WTC11 (cell line): Measurements from ENCODE around the gene POLR3F. TPM values are rescaled to one million over a fixed set of nuclear protein-coding genes. Genes with fewer than 3 reads are reported as not detected.

Experiments
- ATAC-seq: fragments of 200-7000 bp; cut with Tn5 transposase; 2 replicates; pipeline ENCODE4 v1.10.0; 2021; ENCODE audit warnings: mild to moderate bottlenecking, moderate library complexity
- CTCF ChIA-PET: fragments of 300-600 bp; sonication (Branson Sonifier 250); formaldehyde crosslinking; loops from one replicate; lab custom pipeline; 2021; ENCODE audit warnings: antibody characterized with exemption; lab: Charles Lee
- POLR2A ChIA-PET: fragments of 350-600 bp; sonication (Branson Sonifier 250); formaldehyde crosslinking; loops from one replicate; lab custom pipeline; 2021; ENCODE audit warnings: antibody characterized with exemption; lab: Charles Lee
- DNase-seq: peaks from one replicate; pipeline ENCODE4 v3.0.0; 2021; ENCODE audit warnings: low spot score
- H3K27ac Mint-ChIP-seq: 2 replicates; pipeline ENCODE4 v1.8.0; 2021; ENCODE audit warnings: mixed read lengths
- H3K27me3 Mint-ChIP-seq: 2 replicates; pipeline ENCODE4 v1.8.0; 2021; ENCODE audit warnings: low read depth, mild to moderate bottlenecking, moderate library complexity, mixed read lengths
- H3K36me3 Mint-ChIP-seq: 2 replicates; pipeline ENCODE4 v1.8.0; 2021; ENCODE audit warnings: mixed read lengths
- H3K4me1 Mint-ChIP-seq: 2 replicates; pipeline ENCODE4 v1.8.0; 2022; ENCODE audit warnings: mixed read lengths
- H3K4me3 Mint-ChIP-seq: 2 replicates; pipeline ENCODE4 v1.8.0; 2021; ENCODE audit warnings: mild to moderate bottlenecking, moderate library complexity, mixed read lengths
- H3K9me3 Mint-ChIP-seq: 2 replicates; pipeline ENCODE4 v1.8.0; 2021; ENCODE audit warnings: mixed read lengths
- ATF1 ChIP-seq: sonication (generic); formaldehyde crosslinking; IDR thresholded peaks from 2 replicates; pipeline ENCODE4 v1.8.1; 2023; ENCODE audit warnings: mild to moderate bottlenecking, moderate library complexity, missing genetic modification reagents
- ERG ChIP-seq: fragments of 250-450 bp; sonication (Bioruptor Pico); IDR thresholded peaks from 2 replicates; pipeline ENCODE4 v1.8.0; 2021; ENCODE audit warnings: mild to moderate bottlenecking
- FOXJ3 ChIP-seq: sonication (generic); formaldehyde crosslinking; IDR thresholded peaks from 2 replicates; pipeline ENCODE4 v1.9.0; 2021; ENCODE audit warnings: missing genetic modification reagents, mild to moderate bottlenecking, borderline replicate concordance
- GABPB1 ChIP-seq: sonication (generic); formaldehyde crosslinking; IDR thresholded peaks from 2 replicates; pipeline ENCODE4 v1.8.1; 2023; ENCODE audit warnings: mild to moderate bottlenecking, missing genetic modification reagents
- HMGA2 ChIP-seq: fragments of 250-450 bp; sonication (Bioruptor Pico); IDR thresholded peaks from 2 replicates; pipeline ENCODE4 v1.4.0; 2021; ENCODE audit warnings: mild to moderate bottlenecking, moderate library complexity
- HMGXB4 ChIP-seq: sonication (generic); formaldehyde crosslinking; IDR thresholded peaks from 2 replicates; pipeline ENCODE4 v1.8.1; 2023; ENCODE audit warnings: mild to moderate bottlenecking, moderate library complexity, missing genetic modification reagents
- JUN ChIP-seq: sonication (generic); formaldehyde crosslinking; IDR thresholded peaks from 2 replicates; pipeline ENCODE4 v1.8.0; 2023; ENCODE audit warnings: mild to moderate bottlenecking, missing genetic modification reagents
- KAT7 ChIP-seq: sonication (generic); formaldehyde crosslinking; IDR thresholded peaks from 2 replicates; pipeline ENCODE4 v1.8.1; 2023; ENCODE audit warnings: missing genetic modification reagents, mild to moderate bottlenecking, borderline replicate concordance
- NR3C1 ChIP-seq: sonication (generic); formaldehyde crosslinking; conservative IDR thresholded peaks from 2 replicates; pipeline ENCODE4 v1.8.1; 2023; ENCODE audit warnings: low read depth, mild to moderate bottlenecking, missing genetic modification reagents
- RELA ChIP-seq: sonication (generic); formaldehyde crosslinking; IDR thresholded peaks from 2 replicates; pipeline ENCODE4 v1.8.1; 2022; ENCODE audit warnings: missing genetic modification reagents, mild to moderate bottlenecking, borderline replicate concordance
- SMAD4 ChIP-seq: sonication (generic); formaldehyde crosslinking; IDR thresholded peaks from 2 replicates; pipeline ENCODE4 v1.8.0; 2022; ENCODE audit warnings: mild to moderate bottlenecking, missing genetic modification reagents
- SOX15 ChIP-seq: fragments of 250-450 bp; sonication (Bioruptor Pico); IDR thresholded peaks from 2 replicates; pipeline ENCODE4 v1.9.0; 2021; ENCODE audit warnings: mild to moderate bottlenecking
- TEAD4 ChIP-seq: sonication (generic); formaldehyde crosslinking; IDR thresholded peaks from 2 replicates; pipeline ENCODE4 v1.8.0; 2022; ENCODE audit warnings: mild to moderate bottlenecking, missing genetic modification reagents
- ZMAT4 ChIP-seq: fragments of 250-450 bp; sonication (Bioruptor Pico); IDR thresholded peaks from 2 replicates; pipeline ENCODE4 v1.9.0; 2021; ENCODE audit warnings: mild to moderate bottlenecking
- ZNF138 ChIP-seq: sonication (generic); formaldehyde crosslinking; conservative IDR thresholded peaks from 2 replicates; pipeline ENCODE4 v1.8.1; 2022; ENCODE audit warnings: mild to moderate bottlenecking, moderate library complexity, missing genetic modification reagents
- ZNF219 ChIP-seq: sonication (generic); formaldehyde crosslinking; IDR thresholded peaks from 2 replicates; pipeline ENCODE4 v1.8.0; 2023; ENCODE audit warnings: missing genetic modification reagents, mild to moderate bottlenecking, borderline replicate concordance
- ZNF425 ChIP-seq: fragments of 250-450 bp; sonication (Bioruptor Pico); conservative IDR thresholded peaks from 2 replicates; pipeline ENCODE4 v1.9.0; 2021; ENCODE audit warnings: mild to moderate bottlenecking
- total RNA-seq: library from RNA; stranded (reverse); gene quantifications from 3 replicates; pipeline ENCODE4 v1.2.3, GENCODE V29; 2021
- TF ChIP-seq, protein P1 (sequence below): fragments of 250-450 bp; sonication (Bioruptor Pico); IDR thresholded peaks from 2 replicates; pipeline ENCODE4 v2.1.2; 2022; ENCODE audit warnings: mild to moderate bottlenecking, moderate library complexity
- TF ChIP-seq, protein P2 (sequence below): sonication (generic); formaldehyde crosslinking; IDR thresholded peaks from 2 replicates; pipeline ENCODE4 v1.8.1; 2023; ENCODE audit warnings: mild to moderate bottlenecking, missing genetic modification reagents
- TF ChIP-seq, protein P3 (sequence below): sonication (generic); formaldehyde crosslinking; IDR thresholded peaks from 2 replicates; pipeline ENCODE4 v1.8.1; 2023; ENCODE audit warnings: mild to moderate bottlenecking, missing genetic modification reagents, moderate library complexity
- TF ChIP-seq, protein P4 (sequence below): fragments of 250-450 bp; sonication (Bioruptor Pico); IDR thresholded peaks from 2 replicates; pipeline ENCODE4 v1.9.0; 2021; ENCODE audit warnings: mild to moderate bottlenecking
- TF ChIP-seq, protein P5 (sequence below): sonication (generic); formaldehyde crosslinking; IDR thresholded peaks from 2 replicates; pipeline ENCODE4 v1.8.1; 2023; ENCODE audit warnings: mild to moderate bottlenecking, missing genetic modification reagents, moderate library complexity
- TF ChIP-seq, protein P6 (sequence below): fragments of 250-450 bp; sonication (Bioruptor Pico); IDR thresholded peaks from 2 replicates; pipeline ENCODE4 v1.9.0; 2021; ENCODE audit warnings: moderate library complexity, mild to moderate bottlenecking, inconsistent platforms, borderline replicate concordance

Gene POLR3F
- total RNA-seq, 1 experiment from 2014 or later, result 12.7 TPM

DNA sequence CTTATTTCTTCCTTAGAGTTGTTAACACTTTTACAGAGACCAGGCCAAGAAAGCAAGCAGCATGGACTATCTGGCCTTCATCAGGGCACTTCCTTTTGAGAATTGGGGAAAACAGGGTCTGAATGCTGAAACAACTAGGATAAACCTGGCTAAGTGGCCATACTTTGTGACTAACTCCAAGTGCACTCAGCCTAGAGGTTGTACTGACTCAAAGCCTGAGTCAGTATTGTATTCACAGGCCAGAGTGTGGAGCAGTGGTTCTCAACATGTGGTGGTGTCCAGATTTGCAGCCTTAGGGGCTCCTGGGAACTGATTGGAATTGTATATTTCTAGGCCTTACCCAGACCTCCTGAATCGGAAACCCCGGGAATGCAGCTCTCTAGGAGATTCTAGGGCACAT lies 60.6 kb downstream of the POLR3F start (continued):
- TF ChIP-seq, protein P1, sequence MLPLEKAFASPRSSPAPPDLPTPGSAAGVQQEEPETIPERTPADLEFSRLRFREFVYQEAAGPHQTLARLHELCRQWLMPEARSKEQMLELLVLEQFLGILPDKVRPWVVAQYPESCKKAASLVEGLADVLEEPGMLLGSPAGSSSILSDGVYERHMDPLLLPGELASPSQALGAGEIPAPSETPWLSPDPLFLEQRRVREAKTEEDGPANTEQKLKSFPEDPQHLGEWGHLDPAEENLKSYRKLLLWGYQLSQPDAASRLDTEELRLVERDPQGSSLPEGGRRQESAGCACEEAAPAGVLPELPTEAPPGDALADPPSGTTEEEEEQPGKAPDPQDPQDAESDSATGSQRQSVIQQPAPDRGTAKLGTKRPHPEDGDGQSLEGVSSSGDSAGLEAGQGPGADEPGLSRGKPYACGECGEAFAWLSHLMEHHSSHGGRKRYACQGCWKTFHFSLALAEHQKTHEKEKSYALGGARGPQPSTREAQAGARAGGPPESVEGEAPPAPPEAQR, result no peak
- TF ChIP-seq, protein P2, sequence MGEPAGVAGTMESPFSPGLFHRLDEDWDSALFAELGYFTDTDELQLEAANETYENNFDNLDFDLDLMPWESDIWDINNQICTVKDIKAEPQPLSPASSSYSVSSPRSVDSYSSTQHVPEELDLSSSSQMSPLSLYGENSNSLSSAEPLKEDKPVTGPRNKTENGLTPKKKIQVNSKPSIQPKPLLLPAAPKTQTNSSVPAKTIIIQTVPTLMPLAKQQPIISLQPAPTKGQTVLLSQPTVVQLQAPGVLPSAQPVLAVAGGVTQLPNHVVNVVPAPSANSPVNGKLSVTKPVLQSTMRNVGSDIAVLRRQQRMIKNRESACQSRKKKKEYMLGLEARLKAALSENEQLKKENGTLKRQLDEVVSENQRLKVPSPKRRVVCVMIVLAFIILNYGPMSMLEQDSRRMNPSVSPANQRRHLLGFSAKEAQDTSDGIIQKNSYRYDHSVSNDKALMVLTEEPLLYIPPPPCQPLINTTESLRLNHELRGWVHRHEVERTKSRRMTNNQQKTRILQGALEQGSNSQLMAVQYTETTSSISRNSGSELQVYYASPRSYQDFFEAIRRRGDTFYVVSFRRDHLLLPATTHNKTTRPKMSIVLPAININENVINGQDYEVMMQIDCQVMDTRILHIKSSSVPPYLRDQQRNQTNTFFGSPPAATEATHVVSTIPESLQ (CRISPR knock-in tag), result no peak
- TF ChIP-seq NR3C1 (CRISPR knock-in tag) (no peak), SOX15 (CRISPR knock-in tag) (no peak), ZMAT4 (no peak)
- TF ChIP-seq, protein P3, sequence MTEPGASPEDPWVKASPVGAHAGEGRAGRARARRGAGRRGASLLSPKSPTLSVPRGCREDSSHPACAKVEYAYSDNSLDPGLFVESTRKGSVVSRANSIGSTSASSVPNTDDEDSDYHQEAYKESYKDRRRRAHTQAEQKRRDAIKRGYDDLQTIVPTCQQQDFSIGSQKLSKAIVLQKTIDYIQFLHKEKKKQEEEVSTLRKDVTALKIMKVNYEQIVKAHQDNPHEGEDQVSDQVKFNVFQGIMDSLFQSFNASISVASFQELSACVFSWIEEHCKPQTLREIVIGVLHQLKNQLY (CRISPR knock-in tag), result no peak

DNA sequence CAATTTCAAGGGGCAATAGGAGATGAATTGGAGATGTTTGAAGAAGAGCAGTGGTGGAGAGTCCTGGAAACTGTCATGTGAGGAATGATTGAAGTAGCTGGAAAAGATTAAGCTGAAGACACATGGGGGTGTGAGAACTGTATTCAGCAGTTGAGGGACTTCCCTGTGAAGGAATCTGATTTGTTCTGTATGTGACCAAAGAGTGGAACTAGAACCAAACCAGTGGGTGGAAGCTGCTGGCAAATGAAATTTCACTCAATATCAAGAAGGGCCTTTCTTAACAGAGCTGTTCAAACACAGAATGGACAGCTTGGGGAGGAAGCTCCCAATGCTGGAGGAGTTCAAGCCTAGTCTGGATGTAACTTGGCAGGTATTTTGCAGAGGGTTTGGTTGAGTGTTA lies 61.9 kb downstream of the POLR3F start:
- Mint-ChIP-seq H3K4me1 (no peaks in the 10 kb centered on the region), H3K9me3 (no peaks in the 10 kb centered on the region), H3K4me3 (no peak overlapping the region), H3K27ac (no peak overlapping the region), H3K36me3 (peaks cover 90% of the 10 kb centered on the region), H3K27me3 (no peaks in the 10 kb centered on the region)
- CTCF ChIA-PET, result no interaction called here
- DNase-seq (no peak), ATAC-seq (no peak)
- POLR2A ChIA-PET, result no interaction called here
- no peak for TF ChIP-seq FOXJ3 (CRISPR knock-in tag)
- no peak for TF ChIP-seq ERG (CRISPR knock-in tag)
- TF ChIP-seq, protein P4, sequence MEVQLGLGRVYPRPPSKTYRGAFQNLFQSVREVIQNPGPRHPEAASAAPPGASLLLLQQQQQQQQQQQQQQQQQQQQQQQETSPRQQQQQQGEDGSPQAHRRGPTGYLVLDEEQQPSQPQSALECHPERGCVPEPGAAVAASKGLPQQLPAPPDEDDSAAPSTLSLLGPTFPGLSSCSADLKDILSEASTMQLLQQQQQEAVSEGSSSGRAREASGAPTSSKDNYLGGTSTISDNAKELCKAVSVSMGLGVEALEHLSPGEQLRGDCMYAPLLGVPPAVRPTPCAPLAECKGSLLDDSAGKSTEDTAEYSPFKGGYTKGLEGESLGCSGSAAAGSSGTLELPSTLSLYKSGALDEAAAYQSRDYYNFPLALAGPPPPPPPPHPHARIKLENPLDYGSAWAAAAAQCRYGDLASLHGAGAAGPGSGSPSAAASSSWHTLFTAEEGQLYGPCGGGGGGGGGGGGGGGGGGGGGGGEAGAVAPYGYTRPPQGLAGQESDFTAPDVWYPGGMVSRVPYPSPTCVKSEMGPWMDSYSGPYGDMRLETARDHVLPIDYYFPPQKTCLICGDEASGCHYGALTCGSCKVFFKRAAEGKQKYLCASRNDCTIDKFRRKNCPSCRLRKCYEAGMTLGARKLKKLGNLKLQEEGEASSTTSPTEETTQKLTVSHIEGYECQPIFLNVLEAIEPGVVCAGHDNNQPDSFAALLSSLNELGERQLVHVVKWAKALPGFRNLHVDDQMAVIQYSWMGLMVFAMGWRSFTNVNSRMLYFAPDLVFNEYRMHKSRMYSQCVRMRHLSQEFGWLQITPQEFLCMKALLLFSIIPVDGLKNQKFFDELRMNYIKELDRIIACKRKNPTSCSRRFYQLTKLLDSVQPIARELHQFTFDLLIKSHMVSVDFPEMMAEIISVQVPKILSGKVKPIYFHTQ (CRISPR knock-in tag), result no peak
- TF ChIP-seq ZNF219 (CRISPR knock-in tag), result no peak
- TF ChIP-seq JUN, result no peak
- TF ChIP-seq, protein P5, sequence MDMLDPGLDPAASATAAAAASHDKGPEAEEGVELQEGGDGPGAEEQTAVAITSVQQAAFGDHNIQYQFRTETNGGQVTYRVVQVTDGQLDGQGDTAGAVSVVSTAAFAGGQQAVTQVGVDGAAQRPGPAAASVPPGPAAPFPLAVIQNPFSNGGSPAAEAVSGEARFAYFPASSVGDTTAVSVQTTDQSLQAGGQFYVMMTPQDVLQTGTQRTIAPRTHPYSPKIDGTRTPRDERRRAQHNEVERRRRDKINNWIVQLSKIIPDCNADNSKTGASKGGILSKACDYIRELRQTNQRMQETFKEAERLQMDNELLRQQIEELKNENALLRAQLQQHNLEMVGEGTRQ (CRISPR knock-in tag), result no peak
- TF ChIP-seq ATF1, result no peak
- TF ChIP-seq HMGXB4 (CRISPR knock-in tag), result no peak
- no peak for TF ChIP-seq RELA (CRISPR knock-in tag)
- no peak for TF ChIP-seq GABPB1 (CRISPR knock-in tag)
- no peak for TF ChIP-seq ZNF425 (CRISPR knock-in tag)
- no peak for TF ChIP-seq KAT7 (CRISPR knock-in tag)
- TF ChIP-seq, protein P6, sequence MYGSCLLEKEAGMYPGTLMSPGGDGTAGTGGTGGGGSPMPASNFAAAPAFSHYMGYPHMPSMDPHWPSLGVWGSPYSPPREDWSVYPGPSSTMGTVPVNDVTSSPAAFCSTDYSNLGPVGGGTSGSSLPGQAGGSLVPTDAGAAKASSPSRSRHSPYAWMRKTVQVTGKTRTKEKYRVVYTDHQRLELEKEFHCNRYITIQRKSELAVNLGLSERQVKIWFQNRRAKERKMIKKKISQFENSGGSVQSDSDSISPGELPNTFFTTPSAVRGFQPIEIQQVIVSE (CRISPR knock-in tag), result no peak
- TF ChIP-seq SMAD4, result no peak
- TF ChIP-seq HMGA2 (CRISPR knock-in tag), result no peak
- no peak for TF ChIP-seq ZNF138
- no peak for TF ChIP-seq TEAD4 (CRISPR knock-in tag)
